Muscle layer of duodenum (tissue), 2 donors: ENCODE results near the gene MGME1.
A peak's percentile ranks its signal among the peaks of the same experiment; 100 is the strongest.

ENCODE experiments used
- H3K27ac ChIP-seq: one replicate; pipeline ENCODE4 v1.7.0; 2013; ENCODE audit warnings: mild to moderate bottlenecking, low read length
- H3K27me3 ChIP-seq: one replicate; pipeline ENCODE4 v1.7.0; 2013; ENCODE audit warnings: low read depth, mild to moderate bottlenecking, control low read depth, low read length
- H3K36me3 ChIP-seq, 2 donors: one replicate each; pipeline ENCODE4 v1.7.0; 2013; ENCODE audit warnings: low read length in 2 of 2, control low read depth in 1 of 2, mild to moderate bottlenecking in 1 of 2; ENCODE audit not compliant: insufficient read depth in 2 of 2, control insufficient read depth in 1 of 2
- H3K4me1 ChIP-seq, 2 donors: one replicate each; pipeline ENCODE4 v1.7.0; 2013; ENCODE audit warnings: low read length in 2 of 2, mild to moderate bottlenecking in 2 of 2, control low read depth in 1 of 2, moderate library complexity in 1 of 2; ENCODE audit not compliant: insufficient read depth in 2 of 2, control insufficient read depth in 1 of 2
- H3K4me3 ChIP-seq, 2 donors: one replicate each; pipeline ENCODE4 v1.7.0; 2013; ENCODE audit warnings: low read length in 2 of 2, low read depth in 1 of 2, mild to moderate bottlenecking in 1 of 2
- H3K9me3 ChIP-seq, 2 donors: one replicate each; pipeline ENCODE4 v1.7.0; 2013; ENCODE audit warnings: low read length in 2 of 2, control low read depth in 1 of 2, mild to moderate bottlenecking in 1 of 2; ENCODE audit not compliant: control insufficient read depth in 1 of 2
- donor health status: healthy.

MGME1 gene

DNA sequence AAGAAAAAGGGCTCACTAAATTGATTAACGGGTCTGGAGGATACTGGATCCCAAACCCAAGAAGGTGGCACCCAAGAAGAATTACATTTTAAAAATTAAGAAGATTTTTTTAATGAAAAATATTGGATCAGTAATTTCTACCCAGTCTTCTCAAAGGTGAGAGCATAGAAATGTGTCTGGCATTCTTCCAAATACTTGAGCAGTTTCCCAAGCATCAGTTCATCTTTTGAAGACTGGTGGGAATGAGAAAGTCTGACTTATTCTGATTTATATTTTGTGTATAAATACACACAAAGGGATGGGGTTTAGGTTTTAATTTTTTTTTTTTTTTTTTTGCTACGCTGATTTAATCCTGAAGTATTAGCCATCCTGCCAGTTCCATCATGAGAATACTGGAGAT is 3.3 kb downstream of the MGME1 start:
- H3K36me3 ChIP-seq, result peaks cover 5 to 18% of the 10 kb centered on the region in 2 donors
- H3K27me3 ChIP-seq, result no peaks in the 10 kb centered on the region
- H3K9me3 ChIP-seq, result no peaks in the 10 kb centered on the region
- peak overlapping the region; percentile 38 to 95 for H3K4me3 ChIP-seq
- peaks cover 12 to 38% of the 10 kb centered on the region in 2 donors for H3K4me1 ChIP-seq
- no peak overlapping the region for H3K27ac ChIP-seq

- H3K4me1 ChIP-seq, result peaks cover 2 to 18% of the 10 kb centered on the region in 2 donors
- no peaks in the 10 kb centered on the region for H3K27me3 ChIP-seq
- H3K36me3 ChIP-seq, result peaks cover 8 to 10% of the 10 kb centered on the region in 2 donors
- no peak overlapping the region for H3K27ac ChIP-seq
- H3K9me3 ChIP-seq, result no peaks in the 10 kb centered on the region
- H3K4me3 ChIP-seq, result no peak overlapping the region
Measured at GRCh38 chr20:17976305-17976704, 7.5 kb downstream of the MGME1 start.

DNA sequence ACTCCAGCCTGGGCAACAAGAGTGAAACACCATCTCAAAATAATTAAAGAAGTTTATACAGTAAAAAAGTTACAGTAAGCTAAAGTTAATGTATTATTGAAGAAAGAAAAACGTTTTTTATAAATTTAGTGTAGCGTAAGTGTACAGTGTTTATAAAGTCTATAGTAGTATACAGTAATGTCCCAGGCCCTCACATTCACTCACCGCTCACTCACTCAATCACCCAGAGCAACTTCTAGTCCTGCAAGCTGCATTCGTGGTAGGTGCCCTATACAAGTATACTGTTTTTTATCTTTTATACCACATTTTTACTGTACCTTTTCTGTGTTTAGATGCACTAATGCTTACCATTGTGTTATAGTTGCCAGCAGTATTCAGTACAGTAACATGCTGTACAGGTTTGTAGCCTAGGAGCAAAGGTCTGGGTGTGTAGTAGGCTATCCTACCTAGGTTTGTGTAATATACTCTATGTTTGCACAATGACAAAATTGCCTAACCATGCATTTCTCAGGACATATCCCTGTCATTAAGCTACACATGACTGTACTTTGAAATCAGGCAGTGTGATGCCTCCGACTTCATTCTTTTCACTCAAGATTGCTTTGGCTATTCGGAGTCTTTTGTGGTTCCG is 16.7 kb downstream of the MGME1 start:
- H3K9me3 ChIP-seq, result no peaks in the 10 kb centered on the region
- H3K36me3 ChIP-seq, result peaks cover 4 to 12% of the 10 kb centered on the region in 2 donors
- H3K27ac ChIP-seq, result no peak overlapping the region

DNA sequence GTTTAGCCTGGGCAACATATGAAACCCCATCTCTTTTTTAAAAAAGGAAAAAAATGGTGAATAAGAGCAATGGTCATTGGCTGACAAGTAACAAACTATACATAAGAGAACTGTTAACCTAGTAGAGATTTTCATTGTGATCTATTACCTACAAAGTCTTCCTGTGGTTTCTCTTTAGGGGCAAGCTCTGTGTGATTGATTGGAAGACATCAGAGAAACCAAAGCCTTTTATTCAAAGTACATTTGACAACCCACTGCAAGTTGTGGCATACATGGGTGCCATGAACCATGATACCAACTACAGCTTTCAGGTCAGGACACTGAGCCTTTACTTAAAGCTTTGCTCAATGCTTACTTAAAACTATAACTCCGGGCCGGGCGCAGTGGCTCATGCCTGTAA is 19.2 kb downstream of the MGME1 start:
- Histone ChIP-seq H3K4me3 (no peak overlapping the region), H3K4me1 (no peaks in the 10 kb centered on the region), H3K9me3 (no peaks in the 10 kb centered on the region), H3K27ac (no peak overlapping the region), H3K27me3 (no peaks in the 10 kb centered on the region), H3K36me3 (peaks cover 6 to 13% of the 10 kb centered on the region in 2 donors)

More for the DNA sequence above, 16.7 kb downstream of the MGME1 start:
- Histone ChIP-seq H3K4me1 (no peaks in the 10 kb centered on the region), H3K27me3 (no peaks in the 10 kb centered on the region), H3K4me3 (no peak overlapping the region)

DNA sequence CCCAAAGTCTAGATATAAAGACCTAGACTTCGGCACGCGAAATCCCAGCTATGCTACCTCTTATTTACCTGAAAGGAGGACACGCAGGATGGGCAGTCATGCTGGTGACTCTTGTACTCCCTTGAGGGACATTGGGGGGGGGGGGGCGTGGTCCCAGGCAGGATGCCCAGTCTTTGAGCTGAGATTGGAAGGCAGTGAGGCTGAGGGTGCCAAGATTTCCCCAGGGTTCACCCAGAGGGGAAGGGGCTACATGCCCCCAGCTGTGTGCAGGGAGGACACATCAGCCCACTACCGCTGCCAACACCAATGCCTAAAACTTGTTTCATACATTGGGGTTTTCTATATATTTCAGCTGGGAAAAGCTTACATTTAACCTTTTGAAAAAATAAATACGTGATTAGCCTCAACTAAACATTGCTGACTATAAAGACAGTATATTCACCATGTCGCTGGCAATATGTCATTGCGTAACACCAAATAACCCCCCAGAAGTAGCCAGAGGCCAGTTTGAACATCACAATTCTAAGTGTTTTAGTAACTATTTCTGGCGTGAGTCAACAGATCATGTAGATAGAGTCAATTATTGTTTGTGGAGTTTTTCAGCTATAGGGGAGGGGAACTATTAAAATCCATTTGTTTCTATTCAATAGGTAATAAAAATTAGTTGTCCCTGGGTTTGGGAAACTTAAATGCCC is 21.6 kb downstream of the MGME1 start:
- Histone ChIP-seq H3K27me3 (no peaks in the 10 kb centered on the region), H3K27ac (no peak overlapping the region), H3K4me3 (no peak overlapping the region), H3K4me1 (no peaks in the 10 kb centered on the region), H3K36me3 (peaks cover 6 to 13% of the 10 kb centered on the region in 2 donors), H3K9me3 (no peaks in the 10 kb centered on the region)

DNA sequence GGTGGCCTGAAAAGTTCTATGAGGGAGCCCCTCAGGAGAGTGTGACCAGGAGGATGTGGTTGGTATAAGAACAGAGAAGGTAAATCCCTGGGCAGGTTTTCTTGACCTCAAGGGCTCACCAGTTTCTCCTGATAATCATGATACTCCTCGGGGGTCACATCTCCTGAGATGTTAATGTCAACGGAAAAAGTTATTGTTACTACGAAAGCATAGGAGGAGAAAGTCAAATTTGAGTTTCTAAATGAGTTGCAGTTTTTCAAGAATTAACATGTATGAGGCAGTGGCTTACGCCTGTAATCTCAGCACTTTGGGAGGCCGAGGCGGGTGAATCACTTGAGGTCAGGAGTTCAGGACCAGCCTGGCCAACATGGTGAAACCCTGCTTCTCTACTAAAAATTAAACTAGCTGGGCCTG is 23.4 kb downstream of the MGME1 start:
- peaks cover 6 to 13% of the 10 kb centered on the region in 2 donors for H3K36me3 ChIP-seq
- no peaks in the 10 kb centered on the region for H3K9me3 ChIP-seq
- no peaks in the 10 kb centered on the region for H3K27me3 ChIP-seq
- no peak overlapping the region for H3K27ac ChIP-seq
- H3K4me3 ChIP-seq, result no peak overlapping the region
- peaks cover 0 to 4% of the 10 kb centered on the region in 2 donors for H3K4me1 ChIP-seq

GRCh38 chr20:17992847-17993513 is 24.2 kb downstream of the MGME1 start:
- Histone ChIP-seq H3K4me3 (no peak overlapping the region), H3K9me3 (no peaks in the 10 kb centered on the region), H3K27me3 (no peaks in the 10 kb centered on the region), H3K27ac (no peak overlapping the region), H3K4me1 (peaks cover 0 to 4% of the 10 kb centered on the region in 2 donors), H3K36me3 (peaks cover 6 to 13% of the 10 kb centered on the region in 2 donors)

DNA sequence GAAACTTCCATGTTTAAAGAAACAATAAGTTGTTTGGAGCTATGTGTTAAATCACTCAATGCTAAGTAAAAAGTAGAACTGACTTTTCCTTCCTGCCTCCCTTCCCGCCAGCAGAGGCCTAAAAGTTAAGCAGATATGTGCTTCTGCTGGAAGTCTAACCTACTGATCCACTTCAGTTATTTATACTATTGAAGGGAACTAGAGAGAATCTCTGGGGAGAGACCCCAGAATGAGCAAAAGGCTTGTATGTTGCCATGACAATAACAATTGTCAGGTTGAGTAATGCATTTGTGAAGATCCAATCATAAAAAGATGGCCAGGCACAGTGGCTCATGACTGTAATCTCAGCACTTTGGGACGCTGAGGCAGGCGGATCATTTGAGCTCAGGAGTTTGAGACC is 24.7 kb downstream of the MGME1 start:
- H3K4me1 ChIP-seq, result peaks cover 0 to 4% of the 10 kb centered on the region in 2 donors
- H3K4me3 ChIP-seq, result no peak overlapping the region
- H3K27ac ChIP-seq, result no peak overlapping the region
- H3K9me3 ChIP-seq, result no peaks in the 10 kb centered on the region
- peaks cover 6 to 13% of the 10 kb centered on the region in 2 donors for H3K36me3 ChIP-seq
- H3K27me3 ChIP-seq, result no peaks in the 10 kb centered on the region

DNA sequence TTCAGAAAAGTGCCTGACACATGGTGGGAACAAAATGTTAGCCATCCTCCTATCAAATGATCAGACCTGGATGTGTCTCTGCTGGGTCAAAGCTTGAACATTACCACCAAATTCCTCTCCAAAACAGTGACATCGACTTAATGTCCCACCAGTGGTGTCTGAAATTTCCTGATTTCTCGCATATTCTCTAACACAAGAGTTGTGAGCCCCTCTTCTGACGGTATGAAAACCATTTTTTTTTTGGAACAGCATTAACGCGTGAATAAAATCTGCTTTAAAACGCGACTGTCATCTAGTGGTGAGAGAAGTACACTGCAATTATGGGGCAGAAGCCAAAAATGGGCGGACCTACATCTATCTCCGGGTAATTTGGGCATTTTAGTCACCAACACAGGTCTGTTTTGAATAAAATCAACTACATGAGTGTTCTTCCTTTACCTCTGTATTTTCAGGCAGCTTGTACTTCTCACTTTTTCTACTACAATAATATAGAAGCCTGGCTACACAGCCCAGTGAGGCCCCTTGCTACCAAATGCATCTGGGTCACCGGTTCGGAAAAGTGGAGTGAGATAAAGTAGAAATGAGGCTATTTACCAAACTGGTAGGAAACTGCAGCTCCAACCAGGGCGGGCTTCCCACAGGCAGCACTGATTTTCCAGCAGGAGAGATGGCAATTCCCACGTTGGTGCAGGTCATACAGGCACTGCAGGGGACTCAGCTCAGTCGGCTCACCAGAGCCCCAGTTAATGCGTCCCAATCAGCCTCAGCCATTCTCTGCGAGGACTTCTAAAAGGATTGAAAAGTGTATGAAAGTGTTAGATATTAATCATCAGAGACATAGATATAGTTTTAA is 27.4 kb downstream of the MGME1 start:
- Histone ChIP-seq H3K27ac (no peak overlapping the region), H3K4me1 (peaks cover 0 to 4% of the 10 kb centered on the region in 2 donors), H3K36me3 (no peaks in the 10 kb centered on the region), H3K4me3 (no peak overlapping the region), H3K9me3 (no peaks in the 10 kb centered on the region), H3K27me3 (no peaks in the 10 kb centered on the region)

DNA sequence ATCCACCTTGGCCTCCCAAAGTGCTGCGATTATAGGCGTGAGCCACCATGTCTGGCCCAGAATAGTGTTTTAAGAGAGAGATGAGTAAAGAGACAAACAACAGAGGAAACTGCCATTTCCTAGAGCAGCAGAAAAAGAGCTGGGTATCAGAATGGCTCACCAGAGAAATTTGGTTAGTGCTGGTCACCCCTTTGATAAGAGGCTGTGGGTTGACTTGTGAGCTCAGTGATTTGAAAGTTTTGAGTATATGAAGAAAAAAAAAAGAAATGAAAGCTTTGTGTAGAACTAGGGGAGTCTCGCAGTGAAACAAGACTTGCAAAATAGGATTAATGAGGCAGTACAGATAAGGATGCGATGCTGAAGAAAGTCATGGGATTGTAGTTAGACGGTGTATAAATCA is 29.6 kb downstream of the MGME1 start:
- Histone ChIP-seq H3K4me1 (peaks cover 0 to 4% of the 10 kb centered on the region in 2 donors), H3K4me3 (no peak overlapping the region), H3K9me3 (no peaks in the 10 kb centered on the region), H3K27ac (no peak overlapping the region), H3K36me3 (no peaks in the 10 kb centered on the region), H3K27me3 (no peaks in the 10 kb centered on the region)

GRCh38 chr20:17999566-17999965 is 30.7 kb downstream of the MGME1 start:
- H3K27me3 ChIP-seq, result no peaks in the 10 kb centered on the region
- H3K27ac ChIP-seq, result no peak overlapping the region
- H3K9me3 ChIP-seq, result no peaks in the 10 kb centered on the region
- no peaks in the 10 kb centered on the region for H3K36me3 ChIP-seq
- peaks cover 0 to 8% of the 10 kb centered on the region in 2 donors for H3K4me1 ChIP-seq
- H3K4me3 ChIP-seq, result no peak overlapping the region
